GM23338 (cell line): Measurements from ENCODE around the gene GNG7. TPM values are rescaled to one million over a fixed set of nuclear protein-coding genes. Genes with fewer than 3 reads are reported as not detected.
A peak's percentile ranks its signal among the peaks of the same experiment; 100 is the strongest.

Experiments
- ATAC-seq: fragments of 200-7000 bp; cut with Tn5 transposase; 3 replicates; pipeline ENCODE4 v1.9.1; 2020
- DNase-seq: peaks from one replicate; pipeline ENCODE4 v3.0.0-alpha.2; 2015; ENCODE audit warnings: low spot score
- H2AFZ ChIP-seq: fragments of 200-600 bp; sonication (generic); 2 replicates; pipeline ENCODE4 v1.8.0; 2016; ENCODE audit warnings: antibody characterized with exemption, mild to moderate bottlenecking, moderate library complexity
- H3F3A ChIP-seq: fragments of 200-600 bp; sonication (generic); replicated peaks from 2 replicates; pipeline ENCODE4 v1.8.0; 2017; ENCODE audit warnings: antibody characterized with exemption, mixed run types, low read depth
- H3K27ac ChIP-seq: fragments of 200-600 bp; sonication (generic); 2 replicates; pipeline ENCODE4 v1.6.1; 2016; ENCODE audit warnings: low read depth
- H3K27me3 ChIP-seq: fragments of 200-600 bp; sonication (generic); 2 replicates; pipeline ENCODE4 v1.8.0; 2016; ENCODE audit warnings: mild to moderate bottlenecking, mixed run types, moderate library complexity; ENCODE audit not compliant: insufficient read depth
- H3K36me3 ChIP-seq: fragments of 200-600 bp; sonication (generic); 2 replicates; pipeline ENCODE4 v1.8.0; 2016; ENCODE audit warnings: mild to moderate bottlenecking; ENCODE audit not compliant: insufficient read depth
- H3K4me1 ChIP-seq: fragments of 200-600 bp; sonication (generic); 2 replicates; pipeline ENCODE4 v1.8.0; 2016; ENCODE audit warnings: mild to moderate bottlenecking, moderate library complexity; ENCODE audit not compliant: insufficient read depth
- H3K4me2 ChIP-seq: fragments of 200-600 bp; sonication (generic); 2 replicates; pipeline ENCODE4 v1.7.1; 2017; ENCODE audit warnings: mixed run types
- H3K4me3 ChIP-seq: fragments of 200-600 bp; sonication (generic); 2 replicates; pipeline ENCODE4 v1.6.1; 2016; ENCODE audit warnings: mixed run types
- H3K79me2 ChIP-seq: fragments of 200-600 bp; sonication (generic); replicated peaks from 2 replicates; pipeline ENCODE4 v1.8.0; 2017; ENCODE audit warnings: mild to moderate bottlenecking; ENCODE audit not compliant: insufficient read depth
- H3K9me2 ChIP-seq: fragments of 200-600 bp; sonication (generic); 2 replicates; pipeline ENCODE4 v1.8.0; 2017; ENCODE audit not compliant: insufficient read depth
- H4K20me1 ChIP-seq: fragments of 200-600 bp; sonication (generic); replicated peaks from 2 replicates; pipeline ENCODE4 v1.8.0; 2017; ENCODE audit warnings: mild to moderate bottlenecking; ENCODE audit not compliant: insufficient read depth
- H3K27ac Mint-ChIP-seq: 2 replicates; pipeline ENCODE4 v1.8.0; 2020; ENCODE audit warnings: inconsistent platforms, mild to moderate bottlenecking, moderate library complexity, mixed read lengths
- H3K27me3 Mint-ChIP-seq: 3 replicates; pipeline ENCODE4 v1.8.0; 2022; ENCODE audit warnings: low read depth, mild to moderate bottlenecking, moderate library complexity, mixed read lengths, inconsistent platforms; ENCODE audit not compliant: insufficient read depth, poor library complexity
- H3K36me3 Mint-ChIP-seq: 3 replicates; pipeline ENCODE4 v1.8.0; 2021; ENCODE audit warnings: low read depth, mild to moderate bottlenecking, inconsistent platforms, moderate library complexity, mixed read lengths
- H3K4me1 Mint-ChIP-seq: 3 replicates; pipeline ENCODE4 v1.8.0; 2020; ENCODE audit warnings: mild to moderate bottlenecking, inconsistent platforms, mixed read lengths
- H3K4me3 Mint-ChIP-seq: 3 replicates; pipeline ENCODE4 v1.8.0; 2021; ENCODE audit warnings: moderate library complexity, mild to moderate bottlenecking, inconsistent platforms, mixed read lengths
- H3K9me3 Mint-ChIP-seq: 3 replicates; pipeline ENCODE4 v1.8.0; 2020; ENCODE audit warnings: moderate library complexity, mild to moderate bottlenecking, inconsistent platforms, mixed read lengths
- CREB1 ChIP-seq: fragments of 250-450 bp; sonication (Bioruptor Pico); IDR thresholded peaks from 2 replicates; pipeline ENCODE4 v1.5.0; 2020; ENCODE audit warnings: low read depth, mild to moderate bottlenecking, moderate library complexity
- EZH2 ChIP-seq: fragments of 200-600 bp; sonication (generic); IDR thresholded peaks from one replicate; pipeline ENCODE4 v1.8.0; 2017; ENCODE audit warnings: antibody characterized with exemption, mild to moderate bottlenecking, low read depth; ENCODE audit not compliant: unreplicated experiment
- NANOG ChIP-seq: IDR thresholded peaks from 2 replicates; pipeline ENCODE4 v1.6.1; 2016; ENCODE audit warnings: antibody characterized with exemption, borderline replicate concordance
- ZNF462 ChIP-seq: fragments of 250-450 bp; sonication (Bioruptor Pico); IDR thresholded peaks from 2 replicates; pipeline ENCODE4 v1.5.0; 2020; ENCODE audit warnings: mild to moderate bottlenecking, moderate library complexity
- polyA plus RNA-seq: library from polyadenylated mRNA; unstranded; fragments of >200 nt; fragmentation: Nextera tagmentation; extraction: Ambion mirVana; gene quantifications from 2 replicates; pipeline ENCODE4 v1.2.1, GENCODE V29; 2016
- total RNA-seq: library from RNA; depleted of rRNA; stranded (reverse); fragments of >200 nt; shearing (Covaris generic); gene quantifications from 2 replicates; pipeline ENCODE4 v1.2.3, GENCODE V29; 2014
- TF ChIP-seq, protein P1 (sequence below): IDR thresholded peaks from one replicate; pipeline ENCODE4 v1.6.1; 2018; ENCODE audit warnings: antibody characterized with exemption; ENCODE audit not compliant: unreplicated experiment

GNG7 gene
- total and polyA plus RNA-seq, 2 experiments from 2014 or later = 5.1 to 5.4 TPM

DNA sequence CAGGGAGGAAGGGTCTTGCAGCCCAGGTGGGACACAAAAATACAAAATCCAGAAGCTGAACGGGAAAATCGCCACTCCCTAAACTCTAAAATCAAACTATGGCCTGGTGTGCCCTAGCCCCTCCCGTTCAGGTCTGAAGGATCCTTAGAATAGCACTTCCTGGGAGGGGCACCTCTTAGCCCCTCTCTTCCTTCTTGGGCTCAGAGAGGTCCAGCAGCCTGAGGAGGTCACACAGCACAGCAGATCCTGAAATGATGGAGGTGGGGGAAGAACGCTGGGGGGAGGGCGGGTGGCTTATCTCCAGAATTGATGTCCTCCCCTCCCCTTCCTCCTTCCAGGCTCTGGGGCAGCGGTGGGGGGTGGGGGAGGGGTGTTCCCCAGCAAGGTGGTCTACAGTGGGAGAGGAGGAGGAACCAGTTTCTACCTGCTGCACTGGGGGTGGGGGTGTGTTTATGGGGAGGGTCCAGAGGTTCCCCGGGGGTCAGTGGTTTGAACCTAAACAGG lies 16.8 kb upstream of the GNG7 start:
- H3K4me3 ChIP-seq = peak overlapping the region; percentile 76; the same call in 1 of the 2 replicates
- Mint-ChIP-seq H3K27ac (no peak overlapping the region), H3K9me3 (peaks cover 11% of the 10 kb centered on the region), H3K36me3 (peaks cover 21% of the 10 kb centered on the region), H3K4me3 (peak overlapping the region; percentile 70), H3K4me1 (peaks cover 12% of the 10 kb centered on the region), H3K27me3 (peaks cover 18% of the 10 kb centered on the region)
- no peaks in the 10 kb centered on the region for H3K79me2 ChIP-seq
- H3K27me3 ChIP-seq = 0 out of 2 replicates have a peak, but pooled peaks cover 6% of the 10 kb centered on the region
- DNase-seq = peak; percentile 23
- H2AFZ ChIP-seq = no peak overlapping the region
- 0 out of 2 replicates have a peak, but pooled peaks cover 5% of the 10 kb centered on the region for H3F3A ChIP-seq
- peaks cover 12% of the 10 kb centered on the region; the same call in 1 of the 2 replicates for H3K4me1 ChIP-seq
- H4K20me1 ChIP-seq = no peaks in the 10 kb centered on the region
- H3K27ac ChIP-seq = no peak overlapping the region
- ATAC-seq = no peak
- H3K36me3 ChIP-seq = no peaks in the 10 kb centered on the region
- H3K9me2 ChIP-seq = no peaks in the 10 kb centered on the region
- peak overlapping the region; percentile 94 for H3K4me2 ChIP-seq
- TF ChIP-seq EZH2 (no peak), NANOG (no peak)
- TF ChIP-seq, protein P1, sequence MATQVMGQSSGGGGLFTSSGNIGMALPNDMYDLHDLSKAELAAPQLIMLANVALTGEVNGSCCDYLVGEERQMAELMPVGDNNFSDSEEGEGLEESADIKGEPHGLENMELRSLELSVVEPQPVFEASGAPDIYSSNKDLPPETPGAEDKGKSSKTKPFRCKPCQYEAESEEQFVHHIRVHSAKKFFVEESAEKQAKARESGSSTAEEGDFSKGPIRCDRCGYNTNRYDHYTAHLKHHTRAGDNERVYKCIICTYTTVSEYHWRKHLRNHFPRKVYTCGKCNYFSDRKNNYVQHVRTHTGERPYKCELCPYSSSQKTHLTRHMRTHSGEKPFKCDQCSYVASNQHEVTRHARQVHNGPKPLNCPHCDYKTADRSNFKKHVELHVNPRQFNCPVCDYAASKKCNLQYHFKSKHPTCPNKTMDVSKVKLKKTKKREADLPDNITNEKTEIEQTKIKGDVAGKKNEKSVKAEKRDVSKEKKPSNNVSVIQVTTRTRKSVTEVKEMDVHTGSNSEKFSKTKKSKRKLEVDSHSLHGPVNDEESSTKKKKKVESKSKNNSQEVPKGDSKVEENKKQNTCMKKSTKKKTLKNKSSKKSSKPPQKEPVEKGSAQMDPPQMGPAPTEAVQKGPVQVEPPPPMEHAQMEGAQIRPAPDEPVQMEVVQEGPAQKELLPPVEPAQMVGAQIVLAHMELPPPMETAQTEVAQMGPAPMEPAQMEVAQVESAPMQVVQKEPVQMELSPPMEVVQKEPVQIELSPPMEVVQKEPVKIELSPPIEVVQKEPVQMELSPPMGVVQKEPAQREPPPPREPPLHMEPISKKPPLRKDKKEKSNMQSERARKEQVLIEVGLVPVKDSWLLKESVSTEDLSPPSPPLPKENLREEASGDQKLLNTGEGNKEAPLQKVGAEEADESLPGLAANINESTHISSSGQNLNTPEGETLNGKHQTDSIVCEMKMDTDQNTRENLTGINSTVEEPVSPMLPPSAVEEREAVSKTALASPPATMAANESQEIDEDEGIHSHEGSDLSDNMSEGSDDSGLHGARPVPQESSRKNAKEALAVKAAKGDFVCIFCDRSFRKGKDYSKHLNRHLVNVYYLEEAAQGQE = no peak

GRCh38 chr19:2717638-2718541 lies 15.4 kb upstream of the GNG7 start:
- Mint-ChIP-seq H3K27ac (no peak overlapping the region), H3K9me3 (peaks cover 11% of the 10 kb centered on the region), H3K27me3 (peaks cover 18% of the 10 kb centered on the region), H3K4me3 (no peak overlapping the region), H3K4me1 (peaks cover 11% of the 10 kb centered on the region), H3K36me3 (peaks cover 20% of the 10 kb centered on the region)
- H3K9me2 ChIP-seq = no peaks in the 10 kb centered on the region
- H3K79me2 ChIP-seq = no peaks in the 10 kb centered on the region
- H3K4me1 ChIP-seq = peaks cover 12% of the 10 kb centered on the region; the same call in 1 of the 2 replicates
- 0 out of 2 replicates have a peak, but pooled peaks cover 6% of the 10 kb centered on the region for H3K27me3 ChIP-seq
- H2AFZ ChIP-seq = no peak overlapping the region
- H3K27ac ChIP-seq = no peak overlapping the region
- no peak for ATAC-seq
- no peak overlapping the region for H3K4me3 ChIP-seq
- DNase-seq = no peak
- H3F3A ChIP-seq = 0 out of 2 replicates have a peak, but pooled peaks cover 5% of the 10 kb centered on the region
- H3K4me2 ChIP-seq = no peak overlapping the region
- H4K20me1 ChIP-seq = no peaks in the 10 kb centered on the region
- no peaks in the 10 kb centered on the region for H3K36me3 ChIP-seq
- no peak for TF ChIP-seq ZNF462
- no peak for TF ChIP-seq CREB1 (CRISPR knock-in tag)
- TF ChIP-seq, protein P1 = no peak
